ENCODE measurements around the gene TNNI2. TPM values are rescaled to one million over a fixed set of nuclear protein-coding genes. Genes with fewer than 3 reads are reported as not detected.
A peak's percentile ranks its signal among the peaks of the same experiment; 100 is the strongest.

The TNNI2 gene
- total RNA-seq, 1 donor from 2014 or later = 2,937 TPM

DNA sequence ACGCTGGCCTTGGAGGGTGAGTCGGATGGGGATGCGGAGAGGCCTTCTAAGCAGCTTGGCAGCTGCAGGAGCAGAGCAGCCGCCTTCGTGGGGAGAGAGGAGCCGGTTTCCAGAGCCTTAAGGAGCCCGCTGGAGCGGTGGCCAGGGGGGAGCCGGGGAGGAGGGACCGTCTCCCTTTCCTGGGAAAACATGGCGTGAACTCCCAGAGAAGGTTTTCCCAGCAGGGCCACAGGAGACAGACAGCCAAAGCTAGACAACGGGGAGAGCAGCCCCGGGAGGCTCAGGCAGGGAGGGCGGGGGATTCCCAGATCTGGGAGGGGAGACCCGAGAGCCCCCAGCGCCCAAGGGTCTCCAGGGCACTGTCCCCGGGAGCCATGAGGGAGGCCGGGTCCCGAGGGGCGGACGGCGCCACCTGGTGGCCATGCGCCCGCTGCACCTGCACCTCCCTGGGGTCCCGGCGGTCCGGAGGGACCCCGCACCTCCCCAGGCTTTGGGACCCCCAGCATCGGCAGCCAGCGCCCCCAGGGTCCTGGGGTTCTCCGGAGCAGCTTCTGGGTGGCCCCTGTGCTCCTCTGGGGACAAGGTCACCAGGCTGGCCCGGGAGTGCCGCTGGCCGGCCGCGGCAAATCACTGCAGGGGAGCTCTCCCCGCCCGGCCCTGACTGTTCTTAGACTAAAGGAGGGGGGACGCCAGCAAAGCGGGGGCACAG is 6.4 kb upstream of the TNNI2 start:
- Histone ChIP-seq H3K4me3 (ENCODE audit: low read length in 3 of 3) (no peak overlapping the region), H3K4me1 (ENCODE audit: control insufficient read depth in 3 of 3, insufficient read depth in 3 of 3, low read length in 3 of 3) (peaks cover 10 to 15% (median 11%) of the 10 kb centered on the region in 3 donors), H3K27ac (ENCODE audit: low read depth, low read length) (no peak overlapping the region), H3K9ac (ENCODE audit: low read depth in 1 of 3, low read length in 3 of 3) (no peak overlapping the region), H3K27me3 (ENCODE audit: control insufficient read depth in 3 of 3, insufficient read depth in 3 of 3, low read length in 3 of 3) (peaks cover 4 to 28% (median 11%) of the 10 kb centered on the region in 3 donors), H3K36me3 (ENCODE audit: control insufficient read depth in 3 of 3, insufficient read depth in 3 of 3, low read length in 3 of 3) (no peaks in the 10 kb centered on the region), H3K9me3 (ENCODE audit: control insufficient read depth in 3 of 3, low read length in 3 of 3) (no peaks in the 10 kb centered on the region)

DNA sequence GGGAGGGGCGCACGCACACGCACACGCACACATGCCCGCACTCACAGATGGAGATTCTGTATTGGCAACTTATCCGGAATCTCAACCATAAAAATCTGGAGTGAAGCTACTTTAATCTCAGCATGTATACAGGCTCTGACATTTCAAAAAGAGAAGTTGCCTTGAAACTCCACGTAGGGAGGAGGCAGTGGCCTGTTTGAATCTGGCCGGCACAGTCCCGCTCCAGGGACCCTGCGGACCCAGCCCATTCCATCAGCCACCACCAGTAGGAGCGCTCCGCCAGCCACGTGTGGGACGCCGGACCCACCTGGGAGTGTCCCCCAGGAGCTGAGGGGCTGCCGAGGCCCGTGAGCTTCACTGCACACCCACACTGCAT is 5.9 kb upstream of the TNNI2 start:
- no peak overlapping the region for H3K4me3 ChIP-seq (ENCODE audit: low read length in 3 of 3)
- peaks cover 8 to 16% (median 11%) of the 10 kb centered on the region in 3 donors for H3K4me1 ChIP-seq (ENCODE audit: control insufficient read depth in 3 of 3, insufficient read depth in 3 of 3, low read length in 3 of 3)
- H3K27ac ChIP-seq (ENCODE audit: low read depth, low read length) = no peak overlapping the region

DNA sequence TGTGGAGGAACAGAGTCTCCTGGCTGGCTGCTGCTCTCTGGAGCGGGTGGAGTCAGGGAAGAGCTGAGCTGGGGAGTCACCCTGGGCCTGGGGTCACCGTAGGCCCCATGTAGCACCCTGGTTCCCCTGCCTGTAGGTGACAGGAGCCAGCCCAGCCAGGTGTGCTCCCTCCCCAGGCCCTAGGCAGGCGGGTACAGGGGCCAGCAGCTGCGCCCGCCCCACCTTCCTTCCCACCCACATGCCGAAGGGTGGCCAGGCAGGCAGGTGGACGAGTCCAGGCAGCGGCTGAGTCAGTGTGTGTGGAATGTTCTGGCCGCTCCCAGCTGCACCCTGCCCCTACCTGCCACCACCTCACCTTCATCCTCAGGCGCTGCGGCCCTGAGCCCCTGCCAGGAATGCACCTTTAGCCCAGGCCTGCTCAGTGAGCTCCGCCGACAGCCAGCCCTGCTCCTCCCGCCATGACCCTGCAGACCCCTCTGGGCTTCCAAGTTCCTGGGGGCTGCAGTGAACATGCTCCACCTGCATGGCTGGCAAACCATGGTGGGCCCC is 4.6 kb upstream of the TNNI2 start:
- peaks cover 0 to 11% (median 4%) of the 10 kb centered on the region in 3 donors for H3K27me3 ChIP-seq (ENCODE audit: control insufficient read depth in 3 of 3, insufficient read depth in 3 of 3, low read length in 3 of 3)
- peaks cover 9 to 25% (median 14%) of the 10 kb centered on the region in 3 donors for H3K4me1 ChIP-seq (ENCODE audit: control insufficient read depth in 3 of 3, insufficient read depth in 3 of 3, low read length in 3 of 3)
- no peaks in the 10 kb centered on the region for H3K36me3 ChIP-seq (ENCODE audit: control insufficient read depth in 3 of 3, insufficient read depth in 3 of 3, low read length in 3 of 3)
- no peak overlapping the region for H3K9ac ChIP-seq (ENCODE audit: low read depth in 1 of 3, low read length in 3 of 3)
- no peak overlapping the region for H3K27ac ChIP-seq (ENCODE audit: low read depth, low read length)
- no peak overlapping the region for H3K4me3 ChIP-seq (ENCODE audit: low read length in 3 of 3)
- H3K9me3 ChIP-seq (ENCODE audit: control insufficient read depth in 3 of 3, low read length in 3 of 3) = no peaks in the 10 kb centered on the region

More for the DNA sequence above, 5.9 kb upstream of the TNNI2 start:
- Histone ChIP-seq H3K27me3 (ENCODE audit: control insufficient read depth in 3 of 3, insufficient read depth in 3 of 3, low read length in 3 of 3) (peaks cover 4 to 22% (median 5%) of the 10 kb centered on the region in 3 donors), H3K9ac (ENCODE audit: low read depth in 1 of 3, low read length in 3 of 3) (no peak overlapping the region), H3K36me3 (ENCODE audit: control insufficient read depth in 3 of 3, insufficient read depth in 3 of 3, low read length in 3 of 3) (no peaks in the 10 kb centered on the region), H3K9me3 (ENCODE audit: control insufficient read depth in 3 of 3, low read length in 3 of 3) (no peaks in the 10 kb centered on the region)

DNA sequence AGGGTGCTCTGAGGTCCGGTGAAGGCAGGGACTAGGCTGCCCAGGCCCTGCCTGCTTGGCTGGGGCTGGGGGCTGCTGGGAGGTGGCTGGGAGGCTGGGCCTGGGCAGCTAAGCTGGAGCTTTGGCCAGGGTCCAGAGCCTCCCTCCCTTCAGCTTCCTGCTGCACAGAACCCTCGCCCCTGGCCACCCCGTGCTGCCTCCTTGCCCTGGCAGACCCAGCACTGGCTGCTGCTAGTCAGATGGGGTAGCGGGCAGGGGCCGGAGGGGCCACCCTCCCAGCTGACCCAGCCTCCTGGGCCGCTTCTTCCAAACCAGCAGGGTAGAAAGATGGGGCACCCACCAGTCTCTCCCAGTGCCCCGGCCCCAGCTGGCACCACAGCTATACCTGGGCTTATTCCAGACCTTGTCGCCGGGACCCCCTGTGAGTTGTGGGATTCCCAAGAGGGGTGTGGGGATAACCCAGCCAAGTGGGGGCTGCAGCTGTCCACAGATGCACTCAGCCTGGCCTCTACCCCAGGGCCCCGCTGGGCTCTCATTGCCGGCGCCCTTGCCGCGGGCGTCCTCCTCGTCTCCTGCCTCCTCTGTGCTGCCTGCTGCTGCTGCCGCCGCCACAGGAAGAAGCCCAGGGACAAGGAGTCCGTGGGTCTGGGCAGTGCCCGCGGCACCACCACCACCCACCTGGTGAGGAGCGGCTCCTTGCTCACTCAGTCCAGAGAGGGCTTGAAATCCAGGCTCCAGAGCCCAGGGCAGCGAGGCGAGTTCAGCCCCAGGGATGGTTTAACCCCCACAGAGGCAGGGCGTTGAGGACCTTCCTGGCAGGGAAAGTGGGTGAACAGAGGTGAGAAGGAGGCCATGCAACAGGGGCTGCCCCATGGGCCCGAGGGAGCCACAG is 3.8 kb upstream of the TNNI2 start, which contains the start of gene SYT8:
TSS of gene SYT8 (plus strand) at position 212 of the 892 bp plus-strand sequence. CDS start at position 328, 116 bp downstream.
- H3K4me3 ChIP-seq (ENCODE audit: low read length in 3 of 3) = no peak within 1 kb of the TSS
- no peaks in the 10 kb centered on the region for H3K9me3 ChIP-seq (ENCODE audit: control insufficient read depth in 3 of 3, low read length in 3 of 3)
- no peaks in the 10 kb centered on the region for H3K36me3 ChIP-seq (ENCODE audit: control insufficient read depth in 3 of 3, insufficient read depth in 3 of 3, low read length in 3 of 3)
- no peak within 1 kb of the TSS for H3K27ac ChIP-seq (ENCODE audit: low read depth, low read length)
- no peak within 1 kb of the TSS for H3K9ac ChIP-seq (ENCODE audit: low read depth in 1 of 3, low read length in 3 of 3)
- H3K4me1 ChIP-seq (ENCODE audit: control insufficient read depth in 3 of 3, insufficient read depth in 3 of 3, low read length in 3 of 3) = peaks cover 9 to 30% (median 17%) of the 10 kb centered on the region in 3 donors
- peaks cover 0 to 5% (median 4%) of the 10 kb centered on the region in 3 donors for H3K27me3 ChIP-seq (ENCODE audit: control insufficient read depth in 3 of 3, insufficient read depth in 3 of 3, low read length in 3 of 3)

GRCh38 chr11:1835671-1836010 is 3.1 kb upstream of the TNNI2 start:
- Histone ChIP-seq H3K9me3 (ENCODE audit: control insufficient read depth in 3 of 3, low read length in 3 of 3) (no peaks in the 10 kb centered on the region), H3K4me1 (ENCODE audit: control insufficient read depth in 3 of 3, insufficient read depth in 3 of 3, low read length in 3 of 3) (peaks cover 9 to 35% (median 17%) of the 10 kb centered on the region in 3 donors), H3K4me3 (ENCODE audit: low read length in 3 of 3) (no peak overlapping the region), H3K27ac (ENCODE audit: low read depth, low read length) (no peak overlapping the region), H3K9ac (ENCODE audit: low read depth in 1 of 3, low read length in 3 of 3) (no peak overlapping the region), H3K27me3 (ENCODE audit: control insufficient read depth in 3 of 3, insufficient read depth in 3 of 3, low read length in 3 of 3) (peaks cover 0 to 5% (median 4%) of the 10 kb centered on the region in 3 donors), H3K36me3 (ENCODE audit: control insufficient read depth in 3 of 3, insufficient read depth in 3 of 3, low read length in 3 of 3) (peaks cover 0 to 3% (median 0%) of the 10 kb centered on the region in 3 donors)

GRCh38 chr11:1836011-1836945 is 2.5 kb upstream of the TNNI2 start:
- H3K9me3 ChIP-seq (ENCODE audit: control insufficient read depth in 3 of 3, low read length in 3 of 3) = no peaks in the 10 kb centered on the region
- no peak overlapping the region for H3K4me3 ChIP-seq (ENCODE audit: low read length in 3 of 3)
- no peak overlapping the region for H3K9ac ChIP-seq (ENCODE audit: low read depth in 1 of 3, low read length in 3 of 3)
- H3K27ac ChIP-seq (ENCODE audit: low read depth, low read length) = no peak overlapping the region
- H3K27me3 ChIP-seq (ENCODE audit: control insufficient read depth in 3 of 3, insufficient read depth in 3 of 3, low read length in 3 of 3) = peaks cover 0 to 2% (median 0%) of the 10 kb centered on the region in 3 donors
- peaks cover 9 to 40% (median 18%) of the 10 kb centered on the region in 3 donors for H3K4me1 ChIP-seq (ENCODE audit: control insufficient read depth in 3 of 3, insufficient read depth in 3 of 3, low read length in 3 of 3)
- H3K36me3 ChIP-seq (ENCODE audit: control insufficient read depth in 3 of 3, insufficient read depth in 3 of 3, low read length in 3 of 3) = peaks cover 3% of the 10 kb centered on the region in 3 donors

- H3K27me3 ChIP-seq (ENCODE audit: control insufficient read depth in 3 of 3, insufficient read depth in 3 of 3, low read length in 3 of 3) = peaks cover 0 to 2% (median 0%) of the 10 kb centered on the region in 3 donors
- H3K9me3 ChIP-seq (ENCODE audit: control insufficient read depth in 3 of 3, low read length in 3 of 3) = no peaks in the 10 kb centered on the region
- H3K9ac ChIP-seq (ENCODE audit: low read depth in 1 of 3, low read length in 3 of 3) = peak overlapping the region; percentile 20 to 74 (median 60)
- H3K27ac ChIP-seq (ENCODE audit: low read depth, low read length) = peak overlapping the region; percentile 96
- H3K36me3 ChIP-seq (ENCODE audit: control insufficient read depth in 3 of 3, insufficient read depth in 3 of 3, low read length in 3 of 3) = peaks cover 3 to 5% (median 5%) of the 10 kb centered on the region in 3 donors
- H3K4me1 ChIP-seq (ENCODE audit: control insufficient read depth in 3 of 3, insufficient read depth in 3 of 3, low read length in 3 of 3) = peaks cover 15 to 50% (median 23%) of the 10 kb centered on the region in 3 donors
- no peak overlapping the region for H3K4me3 ChIP-seq (ENCODE audit: low read length in 3 of 3)
Measured at GRCh38 chr11:1837171-1838076, 1.4 kb upstream of the TNNI2 start.

GRCh38 chr11:1838077-1838425 is 730 bp upstream of the TNNI2 start:
- H3K27ac ChIP-seq (ENCODE audit: low read depth, low read length) = peak overlapping the region; percentile 96
- peaks cover 0 to 2% (median 0%) of the 10 kb centered on the region in 3 donors for H3K27me3 ChIP-seq (ENCODE audit: control insufficient read depth in 3 of 3, insufficient read depth in 3 of 3, low read length in 3 of 3)
- peak overlapping the region in 2 of 3 donors; percentile 41 to 43 for H3K4me3 ChIP-seq (ENCODE audit: low read length in 3 of 3)
- no peaks in the 10 kb centered on the region for H3K9me3 ChIP-seq (ENCODE audit: control insufficient read depth in 3 of 3, low read length in 3 of 3)
- peaks cover 18 to 49% (median 21%) of the 10 kb centered on the region in 3 donors for H3K4me1 ChIP-seq (ENCODE audit: control insufficient read depth in 3 of 3, insufficient read depth in 3 of 3, low read length in 3 of 3)
- peak overlapping the region; percentile 43 to 74 (median 60) for H3K9ac ChIP-seq (ENCODE audit: low read depth in 1 of 3, low read length in 3 of 3)
- peaks cover 3 to 5% (median 5%) of the 10 kb centered on the region in 3 donors for H3K36me3 ChIP-seq (ENCODE audit: control insufficient read depth in 3 of 3, insufficient read depth in 3 of 3, low read length in 3 of 3)

Data from skeletal muscle tissue (tissue), 4 donors.